HG03520 (cell line): ENCODE data around the gene PLK3.

Experiments
- ATAC-seq: cut with Tn5 transposase; IDR thresholded peaks from one replicate; pipeline ENCODE4 v1.9.1; 2021; ENCODE audit warnings: mild to moderate bottlenecking, moderate library complexity; ENCODE audit not compliant: unreplicated experiment

PLK3 gene

GRCh38 chr1:44853201-44853600 lies 53.0 kb downstream of the PLK3 start:
- ATAC-seq = no peak

- no peak for ATAC-seq
Observed at GRCh38 chr1:44854970-44855369, 54.8 kb downstream of the PLK3 start.
